ENCODE data around the gene STIL.

Gene STIL

GRCh38 chr1:47229886-47230691, 83.9 kb downstream of the STIL start:
- no peak overlapping the region for H3K27ac ChIP-seq (ENCODE audit: poor library complexity, severe bottlenecking)
- no peak for TF ChIP-seq CTCF (IDR thresholded peaks at IDR 0.05; ENCODE audit: poor library complexity, severe bottlenecking)
- H3K36me3 ChIP-seq (ENCODE audit: low read depth) = no peaks in the 10 kb centered on the region
- peaks cover 90% of the 10 kb centered on the region for H3K27me3 ChIP-seq (ENCODE audit: insufficient read depth, poor library complexity, severe bottlenecking)
- ATAC-seq (ENCODE audit: low read depth) (no peak), DNase-seq (ENCODE audit: low spot score) (no peak)
- H3K4me3 ChIP-seq (ENCODE audit: severe bottlenecking) = no peak overlapping the region
- no peaks in the 10 kb centered on the region for H3K4me1 ChIP-seq (ENCODE audit: insufficient read depth, poor library complexity, severe bottlenecking)
- no peaks in the 10 kb centered on the region for H3K9me3 ChIP-seq (ENCODE audit: severe bottlenecking)

GRCh38 chr1:47229031-47229885, 84.7 kb downstream of the STIL start:
- Histone ChIP-seq H3K36me3 (ENCODE audit: low read depth) (no peaks in the 10 kb centered on the region), H3K4me1 (ENCODE audit: insufficient read depth, poor library complexity, severe bottlenecking) (no peaks in the 10 kb centered on the region), H3K27ac (ENCODE audit: poor library complexity, severe bottlenecking) (no peak overlapping the region), H3K9me3 (ENCODE audit: severe bottlenecking) (no peaks in the 10 kb centered on the region), H3K4me3 (ENCODE audit: severe bottlenecking) (no peak overlapping the region), H3K27me3 (ENCODE audit: insufficient read depth, poor library complexity, severe bottlenecking) (peaks cover 98% of the 10 kb centered on the region)
- DNase-seq (ENCODE audit: low spot score) (no peak), ATAC-seq (ENCODE audit: low read depth) (no peak)
- TF ChIP-seq CTCF (IDR thresholded peaks at IDR 0.05; ENCODE audit: poor library complexity, severe bottlenecking) = no peak

GRCh38 chr1:47228644-47229030, 85.3 kb downstream of the STIL start:
- Histone ChIP-seq H3K4me3 (ENCODE audit: severe bottlenecking) (no peak overlapping the region), H3K27me3 (ENCODE audit: insufficient read depth, poor library complexity, severe bottlenecking) (peaks cover 99% of the 10 kb centered on the region), H3K27ac (ENCODE audit: poor library complexity, severe bottlenecking) (no peak overlapping the region), H3K9me3 (ENCODE audit: severe bottlenecking) (no peaks in the 10 kb centered on the region), H3K36me3 (ENCODE audit: low read depth) (no peaks in the 10 kb centered on the region), H3K4me1 (ENCODE audit: insufficient read depth, poor library complexity, severe bottlenecking) (no peaks in the 10 kb centered on the region)
- ATAC-seq (ENCODE audit: low read depth) = no peak
- no peak for DNase-seq (ENCODE audit: low spot score)
- no peak for TF ChIP-seq CTCF (IDR thresholded peaks at IDR 0.05; ENCODE audit: poor library complexity, severe bottlenecking)

- Histone ChIP-seq H3K27ac (ENCODE audit: poor library complexity, severe bottlenecking) (no peak overlapping the region), H3K4me3 (ENCODE audit: severe bottlenecking) (no peak overlapping the region), H3K27me3 (ENCODE audit: insufficient read depth, poor library complexity, severe bottlenecking) (peaks cover 99% of the 10 kb centered on the region), H3K9me3 (ENCODE audit: severe bottlenecking) (no peaks in the 10 kb centered on the region), H3K36me3 (ENCODE audit: low read depth) (no peaks in the 10 kb centered on the region), H3K4me1 (ENCODE audit: insufficient read depth, poor library complexity, severe bottlenecking) (no peaks in the 10 kb centered on the region)
- no peak for TF ChIP-seq CTCF (IDR thresholded peaks at IDR 0.05; ENCODE audit: poor library complexity, severe bottlenecking)
- DNase-seq (ENCODE audit: low spot score) (no peak), ATAC-seq (ENCODE audit: low read depth) (no peak)
These were observed 86.4 kb downstream of the STIL start for GRCh38 chr1:47227341-47228232.
